ENCODE data around the gene CATSPER2.
"Not testable (repeated sequence)": the region's sequence is repeated elsewhere in the genome, so short reads cannot be mapped to it uniquely, and the experiment has no call there.

Gene CATSPER2

DNA sequence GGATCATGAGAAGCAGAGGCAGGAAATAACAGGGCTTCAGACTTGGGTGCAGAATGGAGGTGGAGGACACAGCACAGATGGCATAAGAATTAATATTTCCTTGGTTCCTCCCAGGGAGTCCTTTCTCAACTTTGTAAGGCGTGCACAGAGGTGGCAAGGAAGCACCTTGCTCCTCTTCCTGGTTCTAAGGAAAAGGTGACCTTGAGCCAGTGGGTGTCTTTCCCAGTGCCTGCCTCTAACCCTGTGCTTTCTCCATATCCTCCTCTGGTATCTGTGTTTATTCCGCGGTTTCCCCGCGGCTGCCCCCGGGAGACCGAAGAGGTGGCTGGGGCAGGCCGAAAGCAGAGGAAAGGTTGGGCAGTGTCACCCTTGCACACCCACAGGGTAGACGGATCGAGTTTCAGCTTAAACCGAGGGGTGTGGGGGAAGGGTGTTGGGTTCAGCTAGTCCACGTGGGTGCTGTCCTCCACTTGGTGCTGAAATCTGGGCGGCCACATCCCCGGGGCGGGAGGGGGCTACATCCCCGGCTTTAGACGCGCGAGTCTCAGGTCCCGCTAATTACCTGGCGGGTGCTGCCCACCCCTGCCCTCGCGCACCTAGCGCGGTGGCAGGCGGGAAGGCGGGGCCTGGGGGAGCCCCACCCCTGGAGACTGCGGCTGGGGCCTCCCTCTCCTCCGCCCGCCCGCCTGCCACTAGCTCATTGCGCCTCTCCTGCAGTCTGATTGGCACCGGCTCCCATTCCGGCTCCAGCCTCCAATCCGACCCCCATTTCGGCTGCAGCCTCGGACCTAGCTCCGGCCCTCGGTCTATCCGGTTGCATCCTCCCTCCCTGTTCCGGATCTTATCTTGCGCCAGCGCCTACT lies 55.1 kb downstream of the CATSPER2 start, which contains the start of gene CKMT1B:
TSS of gene CKMT1B (plus strand) at position 700 of the 863 bp plus-strand sequence. CDS start 192 bp downstream, outside the sequence.
- not testable (repeated sequence) for DNase-seq (ENCODE audit: low read depth in 3 of 3)

- not testable (repeated sequence) for DNase-seq (ENCODE audit: low read depth in 3 of 3)
Measured at GRCh38 chr15:43592841-43593240, 55.8 kb downstream of the CATSPER2 start.

GRCh38 chr15:43589778-43590466 lies 58.7 kb downstream of the CATSPER2 start, which contains the start of gene PPIP5K1:
Gene PPIP5K1 (minus strand): TSS chr15:43590208. CDS start chr15:43584504, 5,704 bp downstream.
- DNase-seq (ENCODE audit: low read depth in 3 of 3), result not testable (repeated sequence)
